ENCODE measurements around the gene APBA2.
A peak's percentile ranks its signal among the peaks of the same experiment; 100 is the strongest.

The APBA2 gene

GRCh38 chr15:28967066-28967465 is 81.3 kb downstream of the APBA2 start:
- DNase-seq, result no peak
- in situ Hi-C loops (cut with MboI; ENCODE audit: low pct_unique_long_range_greater_than_20kb, low sequenced_read_pairs), result no loop called here

GRCh38 chr15:28967990-28968389 is 82.2 kb downstream of the APBA2 start:
- no peak for DNase-seq

GRCh38 chr15:28969511-28970085 is 83.8 kb downstream of the APBA2 start:
- DNase-seq, result no peak
- in situ Hi-C loops (cut with MboI; ENCODE audit: low pct_unique_long_range_greater_than_20kb, low sequenced_read_pairs), result no loop called here

More at GRCh38 chr15:28967990-28968389, 82.2 kb downstream of the APBA2 start:
- in situ Hi-C loops (cut with MboI; ENCODE audit: low pct_unique_long_range_greater_than_20kb, low sequenced_read_pairs), result no loop called here

- in situ Hi-C loops (cut with MboI; ENCODE audit: low pct_unique_long_range_greater_than_20kb, low sequenced_read_pairs), result no loop called here
- DNase-seq, result no peak
Measured at GRCh38 chr15:28974142-28974541, 88.4 kb downstream of the APBA2 start.

- in situ Hi-C loops (cut with MboI; ENCODE audit: low pct_unique_long_range_greater_than_20kb, low sequenced_read_pairs), result no loop called here
- peak; percentile 80 for DNase-seq
Measured at GRCh38 chr15:28975766-28976179, 90.0 kb downstream of the APBA2 start.

- DNase-seq, result no peak
- in situ Hi-C loops (cut with MboI; ENCODE audit: low pct_unique_long_range_greater_than_20kb, low sequenced_read_pairs), result no loop called here
Measured at GRCh38 chr15:28977377-28978010, 91.7 kb downstream of the APBA2 start.

GRCh38 chr15:28978011-28978378 is 92.2 kb downstream of the APBA2 start:
- in situ Hi-C loops (cut with MboI; ENCODE audit: low pct_unique_long_range_greater_than_20kb, low sequenced_read_pairs), result no loop called here
- DNase-seq, result no peak

- in situ Hi-C loops (cut with MboI; ENCODE audit: low pct_unique_long_range_greater_than_20kb, low sequenced_read_pairs), result no loop called here
- no peak for DNase-seq
Measured at GRCh38 chr15:28978661-28979060, 92.9 kb downstream of the APBA2 start.

GRCh38 chr15:28979208-28979841 is 93.6 kb downstream of the APBA2 start:
- in situ Hi-C loops (cut with MboI; ENCODE audit: low pct_unique_long_range_greater_than_20kb, low sequenced_read_pairs), result no loop called here
- no peak for DNase-seq

GRCh38 chr15:28980709-28981350 is 95.1 kb downstream of the APBA2 start:
- in situ Hi-C loops (cut with MboI; ENCODE audit: low pct_unique_long_range_greater_than_20kb, low sequenced_read_pairs), result no loop called here
- no peak for DNase-seq

- in situ Hi-C loops (cut with MboI; ENCODE audit: low pct_unique_long_range_greater_than_20kb, low sequenced_read_pairs), result no loop called here
- no peak for DNase-seq
Measured at GRCh38 chr15:28981351-28981720, 95.6 kb downstream of the APBA2 start.

GRCh38 chr15:28981921-28982320 is 96.1 kb downstream of the APBA2 start:
- in situ Hi-C loops (cut with MboI; ENCODE audit: low pct_unique_long_range_greater_than_20kb, low sequenced_read_pairs), result no loop called here
- no peak for DNase-seq

GRCh38 chr15:28982886-28983285 is 97.1 kb downstream of the APBA2 start:
- in situ Hi-C loops (cut with MboI; ENCODE audit: low pct_unique_long_range_greater_than_20kb, low sequenced_read_pairs), result no loop called here

GRCh38 chr15:28983432-28984311 is 97.9 kb downstream of the APBA2 start:
- in situ Hi-C loops (cut with MboI; ENCODE audit: low pct_unique_long_range_greater_than_20kb, low sequenced_read_pairs), result no loop called here
- DNase-seq, result no peak

More at GRCh38 chr15:28982886-28983285, 97.1 kb downstream of the APBA2 start:
- no peak for DNase-seq

- in situ Hi-C loops (cut with MboI; ENCODE audit: low pct_unique_long_range_greater_than_20kb, low sequenced_read_pairs), result no loop called here
- DNase-seq, result no peak
Measured at GRCh38 chr15:28984421-28985315, 98.9 kb downstream of the APBA2 start.

- in situ Hi-C loops (cut with MboI; ENCODE audit: low pct_unique_long_range_greater_than_20kb, low sequenced_read_pairs), result no loop called here
- DNase-seq, result no peak
Measured at GRCh38 chr15:28985316-28985645, 99.5 kb downstream of the APBA2 start.

GRCh38 chr15:28985691-28986090 is 99.9 kb downstream of the APBA2 start:
- DNase-seq, result no peak
- in situ Hi-C loops (cut with MboI; ENCODE audit: low pct_unique_long_range_greater_than_20kb, low sequenced_read_pairs), result no loop called here

GRCh38 chr15:28986108-28986507 is 100.3 kb downstream of the APBA2 start:
- DNase-seq, result no peak
- in situ Hi-C loops (cut with MboI; ENCODE audit: low pct_unique_long_range_greater_than_20kb, low sequenced_read_pairs), result no loop called here

GRCh38 chr15:28986726-28987125 is 101.0 kb downstream of the APBA2 start:
- in situ Hi-C loops (cut with MboI; ENCODE audit: low pct_unique_long_range_greater_than_20kb, low sequenced_read_pairs), result no loop called here
- no peak for DNase-seq
